GM12878 (cell line): ENCODE results near the gene COL23A1. TPM values are rescaled to one million over a fixed set of nuclear protein-coding genes. Genes with fewer than 3 reads are reported as not detected.

Experiments
- ATAC-seq: fragments of 200-7000 bp; cut with Tn5 transposase; 3 replicates; pipeline ENCODE4 v1.9.1; 2020; ENCODE audit warnings: mild to moderate bottlenecking, moderate library complexity
- BruUV-seq: library from RNA; stranded (reverse); fragments of 400-500 nt; replicated peaks from 2 replicates; lab custom pipeline; 2021; lab: Mats Ljungman, UMichigan
- CTCF ChIA-PET: fragments of 300-600 bp; sonication (Branson Sonifier 250); formaldehyde crosslinking; extraction: SDS; loops from one replicate; lab custom pipeline; 2021; ENCODE audit warnings: inconsistent platforms; lab: Yijun Ruan, JAX
- POLR2A ChIA-PET: fragments of 350-600 bp; formaldehyde crosslinking; extraction: SDS; loops from one replicate; lab custom pipeline; 2021; ENCODE audit warnings: inconsistent platforms; lab: Charles Lee
- RAD21 ChIA-PET: fragments of 300-600 bp; sonication (Branson Sonifier 250); formaldehyde crosslinking; loops from one replicate; lab custom pipeline; 2023; ENCODE audit warnings: antibody characterized with exemption; ENCODE audit not compliant: unreplicated experiment; lab: Charles Lee
- SMC1A ChIA-PET: fragments of 300-600 bp; sonication (Branson Sonifier 250); formaldehyde crosslinking; loops from one replicate; lab custom pipeline; 2023; ENCODE audit not compliant: unreplicated experiment, uncharacterized antibody; lab: Charles Lee
- DNase-seq: peaks from one replicate; pipeline ENCODE4 v3.0.0-alpha.2; 2011; ENCODE audit warnings: low read depth, low spot score
- FAIRE-seq: peaks from 3 replicates; lab custom pipeline; 2011; peaks lifted over from hg19 to GRCh38; lab: Jason Lieb, UNC
- H2AFZ ChIP-seq: 2 replicates; pipeline ENCODE4 v1.6.0; 2011; ENCODE audit warnings: low read depth, low read length, control low read depth; ENCODE audit not compliant: control insufficient read depth
- H3K27ac ChIP-seq: 2 replicates; pipeline ENCODE4 v1.5.1; 2011; ENCODE audit warnings: control low read depth; ENCODE audit not compliant: control insufficient read depth, insufficient read depth
- H3K27me3 ChIP-seq, 2 experiments: replicated peaks in 1 of 2; 2 replicates each; pipeline versions ENCODE4 v1.6.0 to v1.6.1; 2011; ENCODE audit warnings: low read length in 1 of 2; ENCODE audit not compliant: control insufficient read depth in 2 of 2, insufficient read depth in 2 of 2
- H3K36me3 ChIP-seq, 2 experiments: 2 replicates each; pipeline ENCODE4 v1.5.1; 2011; ENCODE audit warnings: low read length in 1 of 2; ENCODE audit not compliant: control insufficient read depth in 2 of 2, insufficient read depth in 2 of 2
- H3K4me1 ChIP-seq: 2 replicates; pipeline ENCODE4 v1.6.1; 2011; ENCODE audit warnings: mild to moderate bottlenecking, low read length, moderate library complexity, mixed read lengths; ENCODE audit not compliant: control insufficient read depth, insufficient read depth
- H3K4me2 ChIP-seq: 2 replicates; pipeline ENCODE4 v1.6.0; 2011; ENCODE audit warnings: control low read depth; ENCODE audit not compliant: control insufficient read depth, insufficient read depth
- H3K4me3 ChIP-seq: fragments of 200-600 bp; sonication (generic); 2 replicates; pipeline ENCODE4 v1.5.1; 2016
- H3K79me2 ChIP-seq: 2 replicates; pipeline ENCODE4 v1.6.0; 2011; ENCODE audit warnings: low read length; ENCODE audit not compliant: control insufficient read depth, insufficient read depth
- H3K9ac ChIP-seq: 2 replicates; pipeline ENCODE4 v1.8.0; 2011; ENCODE audit warnings: low read length, control low read depth, mixed read lengths; ENCODE audit not compliant: control insufficient read depth, insufficient read depth
- H3K9me3 ChIP-seq: replicated peaks from 3 replicates; pipeline ENCODE4 v1.5.1; 2011; ENCODE audit warnings: mild to moderate bottlenecking, low read length; ENCODE audit not compliant: control insufficient read depth, insufficient read depth
- H4K20me1 ChIP-seq: 2 replicates; pipeline ENCODE4 v1.6.0; 2011; ENCODE audit not compliant: control insufficient read depth, insufficient read depth
- BMI1 ChIP-seq: fragments of 450-650 bp; IDR thresholded peaks from 2 replicates; pipeline ENCODE4 v1.6.1; 2016; ENCODE audit warnings: mild to moderate bottlenecking, moderate library complexity, borderline replicate concordance
- BRCA1 ChIP-seq: IDR thresholded peaks from 2 replicates; pipeline ENCODE4 v1.6.1; 2011; ENCODE audit warnings: low read depth, low read length, improper control_type of control experiment
- CBFB ChIP-seq: IDR thresholded peaks from 2 replicates; pipeline ENCODE4 v1.6.1; 2016; ENCODE audit warnings: antibody characterized with exemption, low read depth
- CEBPB ChIP-seq, 2 experiments: fragments of 150-350 bp in 1 of 2; IDR thresholded peaks; 2 replicates each; pipeline ENCODE4 v1.6.1; 2012 to 2014; ENCODE audit warnings: low read depth in 2 of 2, low read length in 2 of 2, borderline replicate concordance in 1 of 2, inconsistent platforms in 1 of 2
- CHD4 ChIP-seq: fragments of 200-600 bp; sonication (generic); IDR thresholded peaks from 2 replicates; pipeline ENCODE4 v1.6.1; 2016; ENCODE audit warnings: mild to moderate bottlenecking
- FOS ChIP-seq: IDR thresholded peaks from 3 replicates; pipeline ENCODE4 v1.6.1; 2011; ENCODE audit warnings: borderline replicate concordance; ENCODE audit not compliant: insufficient read length; ENCODE audit errors: extremely low read depth
- IKZF2 ChIP-seq, 2 experiments: fragments of 450-650 bp; IDR thresholded peaks; 2 replicates each; pipeline ENCODE4 v1.6.1; 2017; ENCODE audit warnings: mild to moderate bottlenecking in 2 of 2, moderate library complexity in 2 of 2
- NR2C2 ChIP-seq: IDR thresholded peaks from 2 replicates; pipeline ENCODE4 v1.6.1; 2011; ENCODE audit warnings: borderline replicate concordance, low read depth; ENCODE audit not compliant: control insufficient read depth, insufficient read length
- PAX5 ChIP-seq: IDR thresholded peaks from 2 replicates; pipeline ENCODE4 v1.6.1; 2011; ENCODE audit warnings: low read depth, low read length, borderline replicate concordance
- SREBF2 ChIP-seq: IDR thresholded peaks from 2 replicates; pipeline ENCODE4 v1.6.1; 2012; ENCODE audit warnings: mild to moderate bottlenecking, low read length
- SRF ChIP-seq, 2 experiments: IDR thresholded peaks; 2 replicates each; pipeline ENCODE4 v1.6.1; 2011; ENCODE audit warnings: low read depth in 2 of 2, low read length in 2 of 2, mild to moderate bottlenecking in 1 of 2, moderate library complexity in 1 of 2
- TAF1 ChIP-seq: IDR thresholded peaks from 2 replicates; pipeline ENCODE4 v1.6.1; 2011; ENCODE audit warnings: mild to moderate bottlenecking, low read depth, low read length, borderline replicate concordance
- ZBTB11 ChIP-seq: fragments of 450-650 bp; formaldehyde crosslinking; IDR thresholded peaks from 2 replicates; pipeline ENCODE4 v1.5.0; 2022; ENCODE audit warnings: mild to moderate bottlenecking, missing genetic modification characterization
- WGBS: methylation state at CpG from one replicate; pipeline ENCODE4 v1.1.6; 2016; ENCODE audit warnings: low lambda C conversion rate; ENCODE audit not compliant: insufficient replicate concordance, insufficient coverage; ENCODE audit errors: missing lambda C conversion rate; 5-methylcytosine and 5-hydroxymethylcytosine counted together
- in situ Hi-C: fragments of 300-500 bp; cut with MboI; formaldehyde crosslinking; loops from 9 replicates; pipeline ENCODE4 v1.14.3; 2018; ENCODE audit warnings: mixed read lengths
- intact Hi-C: fragments of 100-400 bp; cut with micrococcal nuclease; formaldehyde crosslinking; loops from one replicate; pipeline ENCODE4 v1.14.2; 2022; ENCODE audit not compliant: unreplicated experiment
- polyA plus RNA-seq, 11 experiments: library from polyadenylated mRNA; depleted of rRNA in 4 of 11; unstranded in 6 of 11; stranded (reverse) in 5 of 11; fragments of >200 nt; fragmentation: Nextera tagmentation in 4 of 11; fragmentation: Illumina TruSeq in 1 of 11; extraction: Ambion mirVana in 4 of 11; extraction: Trizol in 1 of 11; gene quantifications; 1 replicate in 1 of 11; 2 replicates in 10 of 11; pipeline versions ENCODE4 v1.2.1 to v1.2.3, GENCODE V29; 2011 to 2016; ENCODE audit warnings: inconsistent platforms in 2 of 11, missing spikeins in 2 of 11, low read depth in 1 of 11
- total RNA-seq, 4 experiments: library from RNA; depleted of rRNA in 3 of 4; stranded (reverse); fragments of >200 nt in 3 of 4; fragmentation: Illumina TruSeq in 1 of 4; extraction: Trizol in 1 of 4; gene quantifications; 2 replicates each; pipeline versions ENCODE4 v1.2.1 to v1.2.3, GENCODE V29; 2013 to 2021
- TF ChIP-seq, protein P1 (sequence below): IDR thresholded peaks from 2 replicates; pipeline ENCODE4 v1.6.1; 2011; ENCODE audit warnings: mild to moderate bottlenecking, low read depth, low read length, moderate library complexity; ENCODE audit not compliant: insufficient replicate concordance
- TF ChIP-seq, protein P2 (sequence below): fragments of 450-650 bp; IDR thresholded peaks from 2 replicates; pipeline ENCODE4 v1.6.1; 2017; ENCODE audit warnings: borderline replicate concordance

The COL23A1 gene
- total and polyA plus RNA-seq, 10 of the 15 experiments (the other 5 are each of a cell fraction or from before 2014, with no cell fraction given), result 0.03 to 0.83 (median 0.09) TPM; not detected in 5

DNA sequence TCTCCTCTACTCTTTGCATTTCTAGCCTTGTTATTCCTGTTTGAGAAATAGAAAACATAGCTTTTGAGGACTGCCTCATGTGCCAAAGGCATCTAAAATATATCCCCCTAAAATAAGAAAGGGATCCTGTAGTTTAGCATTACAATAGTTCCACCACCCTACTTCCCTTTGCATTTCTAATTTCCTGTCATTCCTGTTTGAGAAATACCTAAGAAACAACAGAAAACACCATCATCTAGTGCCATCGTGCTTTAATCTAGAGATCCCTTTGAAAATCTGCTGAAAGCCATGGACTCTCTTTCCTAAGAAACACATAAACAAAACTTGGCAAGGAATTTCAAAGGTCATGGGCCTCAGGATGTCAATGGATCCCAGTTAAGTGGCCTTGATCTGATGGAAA, 29.2 kb upstream of the COL23A1 start:
- ATAC-seq (no peak), DNase-seq (no peak), FAIRE-seq (no peak)
- Histone ChIP-seq H3K27ac (no peak overlapping the region), H3K79me2 (peaks cover 35% of the 10 kb centered on the region), H2AFZ (no peak overlapping the region), H4K20me1 (no peaks in the 10 kb centered on the region), H3K4me3 (no peak overlapping the region), H3K27me3 (no peaks in the 10 kb centered on the region), H3K36me3 (peaks cover 5 to 36% of the 10 kb centered on the region in 2 experiments), H3K4me2 (no peak overlapping the region), H3K4me1 (no peaks in the 10 kb centered on the region), H3K9ac (no peak overlapping the region), H3K9me3 (no peaks in the 10 kb centered on the region; the same call in 2 of the 3 replicates)
- ChIA-PET SMC1A (interaction anchor here (1.8 to 2.2 kb wide), 2 partner anchors 10 to 13 kb away, joined by 5 to 6 read pairs; no protein-coding TSS in a partner anchor), CTCF (no interaction called here), RAD21 (interaction anchor here (0.5 kb wide), 1 partner anchor 88 kb away, joined by 3 read pairs; no protein-coding TSS in a partner anchor), POLR2A (no interaction called here)
- WGBS, result 100% methylated on average over 1 of the region's 1 CpG
- no TSS peak for BruUV-seq
- TF ChIP-seq CHD4 (no peak), CEBPB (IDR thresholded peaks at IDR 0.05; ENCODE audit: borderline replicate concordance in 1 of 2, low read depth in 2 of 2, low read length in 2 of 2) (no peak), ZBTB11 (CRISPR knock-in tag) (no peak), FOS (no peak), SRF (IDR thresholded peaks at IDR 0.05; ENCODE audit: low read depth in 2 of 2, low read length in 2 of 2) (no peak), CBFB (no peak), PAX5 (no peak), SREBF2 (no peak), IKZF2 (IDR thresholded peaks at IDR 0.05) (no peak), BMI1 (no peak), BRCA1 (no peak), NR2C2 (no peak), TAF1 (no peak)
- TF ChIP-seq, protein P1, sequence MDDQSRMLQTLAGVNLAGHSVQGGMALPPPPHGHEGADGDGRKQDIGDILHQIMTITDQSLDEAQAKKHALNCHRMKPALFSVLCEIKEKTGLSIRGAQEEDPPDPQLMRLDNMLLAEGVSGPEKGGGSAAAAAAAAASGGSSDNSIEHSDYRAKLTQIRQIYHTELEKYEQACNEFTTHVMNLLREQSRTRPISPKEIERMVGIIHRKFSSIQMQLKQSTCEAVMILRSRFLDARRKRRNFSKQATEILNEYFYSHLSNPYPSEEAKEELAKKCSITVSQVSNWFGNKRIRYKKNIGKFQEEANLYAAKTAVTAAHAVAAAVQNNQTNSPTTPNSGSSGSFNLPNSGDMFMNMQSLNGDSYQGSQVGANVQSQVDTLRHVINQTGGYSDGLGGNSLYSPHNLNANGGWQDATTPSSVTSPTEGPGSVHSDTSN, result no peak
- TF ChIP-seq, protein P2, sequence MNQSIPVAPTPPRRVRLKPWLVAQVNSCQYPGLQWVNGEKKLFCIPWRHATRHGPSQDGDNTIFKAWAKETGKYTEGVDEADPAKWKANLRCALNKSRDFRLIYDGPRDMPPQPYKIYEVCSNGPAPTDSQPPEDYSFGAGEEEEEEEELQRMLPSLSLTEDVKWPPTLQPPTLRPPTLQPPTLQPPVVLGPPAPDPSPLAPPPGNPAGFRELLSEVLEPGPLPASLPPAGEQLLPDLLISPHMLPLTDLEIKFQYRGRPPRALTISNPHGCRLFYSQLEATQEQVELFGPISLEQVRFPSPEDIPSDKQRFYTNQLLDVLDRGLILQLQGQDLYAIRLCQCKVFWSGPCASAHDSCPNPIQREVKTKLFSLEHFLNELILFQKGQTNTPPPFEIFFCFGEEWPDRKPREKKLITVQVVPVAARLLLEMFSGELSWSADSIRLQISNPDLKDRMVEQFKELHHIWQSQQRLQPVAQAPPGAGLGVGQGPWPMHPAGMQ, result no peak
- in situ Hi-C loops, result no loop called here
- intact Hi-C loops, result no loop called here
